ENCODE data around the gene ANKS1B.
"Not testable (repeated sequence)": the region's sequence is repeated elsewhere in the genome, so short reads cannot be mapped to it uniquely, and the experiment has no call there.

The ANKS1B gene

GRCh38 chr12:98985156-98985555 is 999.6 kb downstream of the ANKS1B start:
- DNase-seq, result no peak

- DNase-seq, result no peak
These were observed 1001.1 kb downstream of the ANKS1B start for GRCh38 chr12:98983647-98984046.

GRCh38 chr12:98980508-98980907 is 1004.2 kb downstream of the ANKS1B start:
- no peak for DNase-seq

GRCh38 chr12:98977186-98977585 is 1007.5 kb downstream of the ANKS1B start:
- no peak for DNase-seq

- no peak for DNase-seq
These were observed 1009.9 kb downstream of the ANKS1B start for GRCh38 chr12:98974767-98975381.

DNA sequence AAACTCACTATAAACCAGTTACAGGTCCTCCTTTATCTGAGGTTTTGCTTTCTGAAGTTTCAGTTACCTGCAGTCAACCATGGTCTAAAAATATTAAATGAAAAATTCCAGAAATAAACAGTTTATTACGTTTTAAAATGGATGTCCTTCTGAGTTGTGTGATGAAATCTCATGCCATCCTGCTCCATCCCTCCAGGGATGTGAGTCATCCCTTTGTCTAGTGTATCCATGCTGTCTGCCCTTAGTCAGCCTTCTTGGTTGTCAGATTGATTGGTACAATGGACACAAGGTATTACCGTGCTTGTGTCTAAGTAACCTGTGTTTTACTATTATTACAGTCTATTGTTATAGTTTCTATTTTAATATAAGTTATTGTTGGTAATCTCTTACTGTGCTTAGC is 1011.3 kb downstream of the ANKS1B start:
- no peak for DNase-seq

GRCh38 chr12:98970950-98971349 is 1013.8 kb downstream of the ANKS1B start:
- no peak for DNase-seq

DNA sequence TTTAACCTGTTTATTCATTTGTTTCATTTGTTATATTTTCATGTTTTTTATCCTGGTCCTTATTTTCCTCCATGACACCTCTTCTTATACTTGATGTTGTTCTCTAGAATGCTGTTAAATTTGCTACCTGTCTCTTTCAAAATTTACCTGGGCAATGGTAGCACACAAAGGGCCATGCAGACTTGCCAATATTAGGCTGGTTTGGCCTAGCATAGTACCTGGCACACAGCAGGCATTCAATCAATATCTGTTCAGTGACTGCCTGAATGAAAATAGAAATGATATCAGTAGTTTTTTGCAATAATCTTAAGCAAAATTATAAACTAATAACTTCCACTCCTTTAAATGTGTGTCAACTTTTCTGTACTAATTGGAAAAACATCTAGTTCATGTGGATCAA is 1014.5 kb downstream of the ANKS1B start:
- DNase-seq, result no peak

DNA sequence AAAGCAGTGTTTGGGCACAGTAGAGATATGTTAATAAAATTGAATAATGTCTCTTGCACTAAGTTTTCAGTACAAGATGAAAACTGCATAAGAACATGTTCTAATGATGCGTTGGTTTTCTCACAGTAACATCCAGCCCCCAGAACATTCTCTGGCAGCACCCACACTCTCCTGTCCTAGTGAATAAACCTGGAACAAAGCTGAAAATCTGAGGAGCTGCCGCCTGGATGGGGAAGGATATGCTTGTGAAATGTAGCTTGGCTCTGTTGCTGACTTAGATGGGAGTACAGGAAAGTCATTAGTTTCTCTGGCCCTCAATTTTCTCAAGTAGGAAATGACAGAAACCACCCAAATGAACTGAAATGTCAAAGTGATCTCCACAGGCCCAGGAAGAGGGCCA is 1015.8 kb downstream of the ANKS1B start:
- DNase-seq, result no peak

DNA sequence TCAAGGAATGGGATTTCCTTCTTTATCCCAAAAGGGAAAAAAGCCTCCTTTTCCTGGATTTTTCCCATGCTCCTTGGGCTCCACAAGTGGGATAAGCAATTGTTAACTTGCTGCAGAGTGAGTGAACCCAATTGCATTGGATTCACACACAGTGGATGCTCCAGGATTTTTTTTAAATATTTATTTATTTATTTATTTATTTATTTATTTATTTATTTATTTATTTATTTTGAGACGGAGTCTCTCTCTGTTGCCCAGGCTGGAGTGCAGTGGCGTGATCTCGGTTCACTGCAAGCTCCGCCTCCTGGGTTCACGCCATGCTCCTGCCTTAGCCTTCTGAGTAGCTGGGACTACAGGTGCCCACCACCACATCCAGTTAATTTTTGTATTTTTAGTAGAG is 1027.6 kb downstream of the ANKS1B start:
- DNase-seq, result not testable (repeated sequence)

GRCh38 chr12:98955284-98955683 is 1029.5 kb downstream of the ANKS1B start:
- DNase-seq, result peak in 1 of 4 experiments; percentile 2

DNA sequence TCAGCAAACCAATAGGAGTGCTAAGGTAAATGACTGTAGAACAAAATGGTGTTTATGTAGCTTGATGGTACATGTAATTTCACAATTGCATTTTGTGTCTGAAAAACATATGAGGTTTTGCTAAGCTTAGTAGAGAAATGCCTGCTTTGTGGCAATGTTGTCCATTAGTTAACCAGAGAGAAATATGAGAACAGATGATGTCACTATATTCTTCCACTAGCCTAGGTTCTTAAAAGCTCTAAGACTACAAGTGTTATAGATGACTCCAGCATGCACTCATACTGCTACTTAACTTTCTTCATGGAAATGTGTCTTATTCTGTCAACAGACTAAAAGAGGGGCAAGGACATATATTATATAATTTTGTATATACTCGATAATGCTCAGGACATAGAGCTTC is 1030.2 kb downstream of the ANKS1B start:
- DNase-seq, result no peak

- no peak for DNase-seq
These were observed 1033.3 kb downstream of the ANKS1B start for GRCh38 chr12:98951406-98951805.

- no peak for DNase-seq
These were observed 1036.3 kb downstream of the ANKS1B start for GRCh38 chr12:98948343-98948949.

DNA sequence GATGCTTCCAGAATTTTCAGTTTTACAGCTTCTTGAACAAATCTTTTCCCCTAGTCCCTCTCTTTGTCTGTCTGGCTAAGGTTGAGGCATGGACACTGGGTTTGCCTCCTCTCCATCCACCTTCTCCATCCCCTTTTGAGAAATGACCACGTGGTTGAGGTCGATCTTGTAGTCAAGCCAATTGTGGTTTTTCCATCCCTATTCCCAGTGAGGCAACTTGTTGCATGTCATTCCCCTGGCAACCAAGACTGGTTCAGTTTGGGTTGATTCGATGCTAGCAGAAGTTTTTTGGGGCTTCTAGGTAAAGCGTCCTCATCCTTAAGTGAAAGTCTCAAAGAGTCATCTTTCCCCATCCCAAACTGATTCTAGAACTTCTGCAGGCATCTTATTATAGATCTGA is 1038.9 kb downstream of the ANKS1B start:
- DNase-seq, result no peak

DNA sequence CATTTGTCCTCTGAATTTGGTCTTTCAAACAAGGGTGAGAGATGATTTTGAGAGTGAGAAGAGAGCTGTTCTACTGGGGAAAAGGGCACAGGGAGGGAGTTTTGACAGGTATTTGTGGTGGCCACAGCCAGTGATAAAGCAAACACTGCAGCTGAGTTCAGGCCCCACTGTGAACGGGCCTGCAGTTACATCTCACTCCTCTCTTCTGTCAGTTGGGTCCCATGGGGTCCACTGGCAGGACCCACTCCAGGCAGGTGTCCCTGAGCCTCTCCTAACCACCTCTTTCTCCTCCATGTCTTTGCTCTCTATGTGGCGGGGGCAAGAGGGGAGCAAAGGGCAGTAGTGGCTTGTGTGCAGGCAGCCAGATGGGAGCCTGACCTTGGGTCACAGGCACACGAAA is 1044.8 kb downstream of the ANKS1B start:
- DNase-seq, result no peak

DNA sequence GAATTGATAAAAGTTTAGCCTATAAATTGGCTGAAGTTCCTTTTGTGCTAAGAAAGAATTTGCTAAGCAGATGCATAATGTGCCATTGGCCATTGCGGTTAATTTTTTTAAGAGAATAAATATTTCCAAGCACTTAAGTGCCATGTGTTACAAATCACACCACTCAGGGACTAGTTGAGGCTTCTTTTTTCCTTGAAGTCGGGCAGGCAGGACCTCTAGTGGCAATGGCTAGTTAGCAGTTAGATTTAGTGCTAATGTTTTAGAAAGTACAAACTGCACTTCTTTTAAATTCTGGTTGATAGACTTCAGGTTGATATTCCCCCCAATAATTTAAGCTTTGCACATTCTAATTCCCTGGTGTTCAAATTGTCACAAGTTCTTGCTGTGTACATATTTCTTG is 1045.4 kb downstream of the ANKS1B start:
- peak in 1 of 4 experiments; percentile 1 for DNase-seq

GRCh38 chr12:98935847-98936246 is 1048.9 kb downstream of the ANKS1B start:
- no peak for DNase-seq

DNA sequence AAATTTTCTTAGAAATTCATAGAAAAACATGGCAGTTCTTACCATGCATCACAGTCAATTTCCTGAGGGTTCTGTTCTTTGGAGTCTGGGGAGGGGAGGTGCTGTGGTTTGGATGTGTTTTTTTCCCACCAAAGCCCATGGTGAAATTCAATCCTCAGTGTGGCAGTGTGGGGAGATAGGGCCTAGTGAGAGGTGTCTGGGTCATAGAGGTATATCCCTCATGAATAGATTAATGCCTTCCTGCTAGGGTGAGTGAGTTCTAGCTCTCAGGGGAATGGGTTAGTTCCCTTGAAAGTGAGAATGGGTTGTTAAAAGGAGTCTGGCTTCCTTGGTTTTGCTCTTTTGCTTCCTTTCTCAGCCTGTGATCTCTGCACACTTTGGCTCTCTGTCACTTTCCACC is 1061.9 kb downstream of the ANKS1B start:
- DNase-seq, result no peak

DNA sequence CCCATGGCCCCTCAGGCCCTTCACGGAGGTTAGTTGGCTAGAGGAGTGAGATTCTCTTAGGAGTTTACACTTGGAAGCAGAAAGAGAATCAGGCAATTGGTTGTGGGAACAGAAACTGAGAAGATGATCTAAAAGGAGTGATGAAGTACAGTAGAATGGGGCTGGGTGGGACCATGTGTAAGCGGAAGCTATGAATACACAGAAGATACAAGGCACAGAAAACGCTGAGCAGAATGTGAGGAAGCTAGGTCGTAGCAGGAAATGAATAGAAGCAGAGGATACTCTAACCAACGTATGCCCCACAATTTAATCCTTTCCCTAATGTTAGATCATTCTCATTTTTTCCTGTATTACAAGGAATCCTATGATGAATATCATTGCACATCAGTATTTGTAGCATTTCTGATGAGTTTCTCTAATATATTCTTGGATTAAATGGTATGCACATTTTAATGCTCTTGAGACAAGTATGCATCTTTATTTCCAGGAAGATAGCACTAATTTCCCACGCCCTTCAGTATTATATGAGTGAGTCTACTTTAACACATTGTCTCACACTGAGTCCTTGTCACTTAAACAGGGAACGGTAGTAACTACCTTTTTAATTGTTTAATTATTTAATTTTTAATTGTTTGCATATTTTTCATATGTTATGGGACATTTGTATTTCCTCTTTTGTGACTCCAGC is 1066.4 kb downstream of the ANKS1B start:
- DNase-seq, result no peak

DNA sequence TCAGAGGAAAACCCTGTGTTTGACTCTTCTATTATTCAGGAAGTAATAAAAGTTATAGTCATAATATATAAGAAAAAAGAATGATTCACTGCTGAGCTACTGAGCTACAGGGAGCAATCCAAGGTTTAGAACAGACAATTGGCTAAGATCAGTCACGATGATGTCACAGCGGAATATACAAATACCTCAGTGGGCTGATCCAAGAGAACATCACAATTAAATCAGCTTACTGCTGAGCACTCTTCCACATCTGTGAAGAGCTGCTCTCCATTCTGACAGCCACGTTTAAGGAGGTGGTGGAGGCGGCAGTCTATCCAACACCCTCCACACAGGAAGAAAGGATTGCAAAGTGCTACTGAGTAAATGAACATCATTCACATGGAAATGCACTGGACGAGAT is 1068.6 kb downstream of the ANKS1B start:
- no peak for DNase-seq

GRCh38 chr12:98912401-98912974 is 1072.2 kb downstream of the ANKS1B start:
- no peak for DNase-seq

DNA sequence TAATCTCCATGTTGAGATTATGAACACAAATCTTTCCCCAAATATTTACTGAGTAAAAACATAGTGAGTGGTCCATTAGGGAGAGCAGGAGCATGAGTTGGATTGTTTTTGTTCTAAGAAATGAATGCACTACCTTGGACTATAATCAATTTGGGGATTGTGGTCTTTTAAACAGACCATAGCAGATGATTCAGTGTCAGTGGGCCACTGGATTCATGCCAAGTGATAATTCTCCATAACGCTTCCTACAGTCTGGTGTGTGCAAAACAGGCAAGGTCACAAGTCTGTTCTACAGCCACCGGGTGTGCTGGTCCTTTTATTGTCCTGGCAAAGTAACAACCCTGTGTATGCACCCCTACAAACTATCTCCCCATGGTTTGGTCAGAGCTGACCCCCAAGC is 1073.3 kb downstream of the ANKS1B start:
- DNase-seq, result no peak

DNA sequence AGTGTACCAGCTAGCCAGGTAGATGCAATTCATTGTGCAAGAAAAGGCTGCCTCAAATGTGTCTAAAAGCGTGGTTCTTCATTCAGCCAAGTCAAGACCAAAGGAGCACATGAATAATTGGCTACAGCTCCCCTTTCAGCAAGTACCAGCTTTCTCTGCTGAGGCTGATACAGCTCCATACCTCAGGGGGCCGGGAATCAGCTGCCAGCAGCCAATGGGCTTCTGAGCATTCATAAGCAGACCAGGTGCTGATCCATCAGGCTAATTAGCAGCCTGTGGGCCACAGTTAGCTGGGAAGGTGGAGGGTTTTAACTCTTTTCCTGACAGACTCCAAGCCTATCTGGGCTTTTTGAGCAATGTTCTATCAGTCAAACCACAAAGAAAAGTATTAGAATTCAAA is 1075.0 kb downstream of the ANKS1B start:
- DNase-seq, result no peak

All from suppressor macrophage (primary cell).